Amygdala (tissue), 56 donors: Measurements from ENCODE around the gene PDE7B.
"Not testable (repeated sequence)": the region's sequence is repeated elsewhere in the genome, so short reads cannot be mapped to it uniquely, and the experiment has no call there.

ENCODE experiments used
- DNase-seq, 56 donors: peaks; one replicate each; lab custom pipeline; 2025; lab: John Stamatoyannopoulos, UW

Gene PDE7B

DNA sequence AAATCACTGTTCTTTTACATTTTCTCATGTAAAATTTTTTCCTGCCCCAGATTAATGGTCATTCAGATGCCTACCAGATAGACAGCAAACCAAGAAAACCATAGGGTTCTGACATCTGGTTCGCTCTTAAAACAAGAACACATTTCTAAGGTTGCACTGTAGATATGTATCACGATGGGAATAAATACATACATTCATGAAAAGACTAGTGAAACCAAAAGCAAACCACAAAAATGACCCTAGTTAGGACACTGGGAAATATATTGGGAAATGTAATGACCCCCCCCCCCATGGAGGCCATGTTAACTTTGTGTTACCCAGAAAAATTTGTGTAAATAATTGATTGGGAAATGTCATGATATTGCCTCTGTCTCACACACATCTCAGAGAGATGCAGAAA is 361.1 kb downstream of the PDE7B start:
- DNase-seq, result no peak

DNA sequence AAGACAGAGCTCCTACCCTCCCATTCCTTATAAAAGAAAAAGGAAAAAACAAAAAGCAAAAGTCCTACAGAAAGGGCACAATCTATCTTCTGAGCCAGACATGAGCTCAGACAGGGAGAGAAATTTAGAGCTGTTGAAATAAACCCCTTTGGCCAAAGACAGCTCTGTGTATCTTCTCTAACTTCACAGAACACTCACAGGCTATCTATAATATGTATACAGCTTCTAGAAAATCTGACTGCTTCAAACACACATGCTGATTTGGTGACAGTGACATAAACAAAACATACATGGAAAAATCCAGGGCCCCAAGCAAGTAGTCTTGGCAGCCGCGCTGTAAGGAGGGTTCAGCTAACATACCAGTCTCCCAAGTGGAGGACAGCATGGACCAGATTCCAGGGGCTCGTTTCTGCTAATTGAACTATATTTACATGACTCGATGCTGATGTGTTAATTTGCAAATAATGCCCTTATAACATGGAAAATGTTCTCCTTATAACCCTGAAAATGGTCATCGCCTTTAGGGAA is 361.6 kb downstream of the PDE7B start:
- DNase-seq, result no peak

DNA sequence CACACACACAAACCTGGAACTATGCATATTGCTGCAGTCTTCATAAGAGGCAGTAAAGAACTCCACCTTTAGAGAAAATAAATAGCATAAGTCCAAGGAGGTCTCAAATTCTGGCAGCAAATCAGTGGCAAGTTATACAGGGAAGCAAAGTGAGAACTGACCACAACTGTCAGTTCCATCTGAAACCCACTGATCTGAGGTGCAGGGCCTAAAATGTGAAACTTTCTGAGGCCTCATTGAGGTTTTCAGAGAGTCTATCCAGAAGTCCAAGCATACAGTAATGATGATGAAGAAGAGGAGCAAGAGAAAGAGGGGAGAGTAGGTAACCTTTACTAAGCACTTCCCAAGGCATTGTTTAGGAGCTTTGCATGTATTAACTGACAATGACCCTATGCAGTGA is 362.4 kb downstream of the PDE7B start:
- DNase-seq, result no peak

DNA sequence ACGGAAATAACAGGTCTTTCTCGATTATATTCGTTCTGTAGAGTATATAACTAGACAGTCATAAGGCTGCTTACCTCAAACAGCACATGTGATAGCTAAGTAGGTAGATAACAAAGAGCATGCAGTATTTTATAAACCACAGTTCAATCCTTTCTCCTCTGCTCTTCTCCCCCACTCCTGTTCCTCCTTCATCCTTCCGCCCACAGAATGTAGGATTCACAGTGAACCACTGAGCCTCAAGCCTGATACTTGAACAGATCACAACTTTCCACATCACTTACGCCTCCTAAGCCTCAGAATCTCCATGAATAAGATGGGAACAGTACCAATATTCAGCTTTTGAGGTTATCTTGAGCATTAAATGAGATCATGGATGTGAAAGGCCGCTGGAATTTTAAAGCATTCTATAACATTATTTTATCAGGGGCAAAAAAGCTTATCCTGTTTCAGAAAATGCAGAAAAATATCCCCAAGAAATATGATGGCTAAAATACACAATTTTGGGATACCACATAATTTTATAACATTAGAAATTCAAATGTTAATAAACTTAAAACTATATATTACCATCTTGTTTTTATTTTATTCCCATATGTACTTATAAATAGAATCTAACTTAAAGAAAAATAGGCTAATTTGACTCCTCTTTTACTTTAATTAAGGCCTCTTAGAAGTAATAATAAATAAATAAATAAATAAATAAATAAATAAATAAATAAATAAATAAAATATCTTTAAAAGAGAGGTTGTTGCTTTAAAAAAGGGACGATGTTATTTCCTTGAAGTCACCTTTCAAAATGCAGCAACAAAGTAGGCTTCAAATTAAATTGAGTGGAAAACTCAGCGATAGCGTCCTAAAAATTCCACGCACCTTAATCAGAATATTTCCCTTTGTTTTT is 365.3 kb downstream of the PDE7B start:
- no peak for DNase-seq

DNA sequence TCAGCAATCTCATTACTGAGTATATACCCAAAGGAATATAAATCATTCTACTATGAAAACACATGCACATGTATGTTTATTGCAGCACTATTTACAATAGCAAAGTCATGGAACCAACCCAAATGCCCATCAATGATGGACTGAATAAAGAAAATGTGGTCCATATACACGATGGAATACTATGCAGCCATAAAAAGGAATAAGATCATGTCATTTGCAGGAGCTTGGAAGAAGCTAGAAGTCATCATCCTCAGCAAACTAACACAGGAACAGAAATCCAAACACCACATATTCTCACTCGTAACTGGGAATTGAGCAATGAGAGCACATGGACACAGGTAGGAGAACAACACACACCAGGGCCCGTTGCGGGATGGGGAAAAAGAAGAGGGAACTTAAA is 373.5 kb downstream of the PDE7B start:
- not testable (repeated sequence) for DNase-seq

DNA sequence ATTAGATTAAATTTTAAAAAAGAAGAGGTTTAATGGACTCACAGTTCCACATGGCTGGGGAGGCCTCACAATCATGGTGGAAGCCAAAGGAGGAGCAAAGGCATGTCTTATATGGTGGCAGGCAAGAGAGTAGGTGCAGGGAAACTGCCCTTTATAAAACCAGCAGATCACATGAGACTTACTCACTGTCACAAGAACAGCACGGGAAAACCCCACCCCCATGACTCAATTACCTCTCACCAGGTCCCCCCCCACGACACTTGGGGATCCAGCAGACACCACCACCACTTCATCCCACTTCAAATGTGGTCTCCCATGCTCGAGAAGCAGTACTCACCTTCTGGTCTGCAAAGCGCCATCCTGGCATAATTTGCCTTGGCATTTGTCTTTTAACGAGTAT is 374.0 kb downstream of the PDE7B start:
- no peak for DNase-seq

DNA sequence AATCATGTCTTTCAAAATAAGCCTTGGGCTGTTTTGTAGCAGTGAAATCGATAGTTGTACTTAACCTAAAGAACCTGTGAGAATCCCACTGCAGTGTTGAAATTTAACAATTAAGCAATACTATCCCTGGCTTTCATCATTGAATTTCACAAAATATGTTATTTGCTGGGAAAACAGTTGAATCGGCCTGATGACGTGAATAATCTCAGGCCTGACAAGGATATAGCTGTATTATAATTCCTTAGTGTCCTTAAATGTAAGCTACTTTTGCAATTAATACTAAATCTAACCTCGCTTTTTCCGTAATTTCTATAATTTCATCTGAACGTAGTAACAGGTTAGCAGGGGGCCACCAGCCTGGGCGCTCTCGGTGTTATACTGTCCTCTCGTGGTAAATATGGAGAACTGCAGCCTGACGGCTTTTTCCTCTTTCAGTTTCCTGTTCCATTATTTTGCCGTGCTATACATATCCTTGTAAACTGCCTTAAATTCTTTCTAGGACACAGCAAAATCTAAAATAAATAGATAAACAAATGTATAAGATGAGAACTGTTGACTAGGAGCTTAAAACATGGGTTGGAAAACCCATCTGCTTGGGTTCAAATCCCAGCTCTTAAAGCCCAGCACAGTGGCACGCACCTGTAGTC is 374.6 kb downstream of the PDE7B start:
- peak in 31 of 56 donors; percentile 1 to 65 (median 15) for DNase-seq

DNA sequence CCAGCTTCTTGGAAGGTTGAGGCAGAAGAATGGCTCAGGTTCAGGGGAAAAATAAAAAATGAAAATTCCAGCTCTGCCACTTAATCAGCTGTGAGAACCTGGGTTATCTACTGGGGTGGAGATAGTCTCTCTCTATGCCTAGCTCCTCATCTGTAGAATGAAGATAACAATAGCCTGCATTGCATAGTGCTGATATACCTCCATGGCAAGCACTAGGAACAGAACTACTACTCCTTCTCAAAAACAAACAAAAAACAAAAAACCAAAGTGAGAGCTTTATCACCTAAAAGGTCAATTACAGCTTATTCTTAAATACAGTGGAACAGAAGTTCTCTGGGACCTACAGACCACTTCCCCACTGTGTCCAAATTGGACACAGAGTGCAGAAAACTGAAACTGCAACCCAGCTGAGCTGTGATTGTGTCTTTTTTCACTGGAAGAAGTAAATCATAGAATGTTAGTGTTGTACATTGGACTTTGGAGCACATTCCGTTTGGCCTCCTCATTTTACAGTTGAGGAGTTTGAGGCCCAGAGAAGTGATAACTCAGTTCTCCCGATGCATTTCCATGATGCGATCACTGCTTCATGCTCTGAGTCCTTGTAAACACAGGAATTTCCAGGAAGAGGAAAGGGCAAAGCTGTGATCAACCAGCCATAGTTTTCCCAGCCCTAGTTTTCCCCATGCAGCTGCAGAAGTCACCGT is 375.3 kb downstream of the PDE7B start:
- no peak for DNase-seq

DNA sequence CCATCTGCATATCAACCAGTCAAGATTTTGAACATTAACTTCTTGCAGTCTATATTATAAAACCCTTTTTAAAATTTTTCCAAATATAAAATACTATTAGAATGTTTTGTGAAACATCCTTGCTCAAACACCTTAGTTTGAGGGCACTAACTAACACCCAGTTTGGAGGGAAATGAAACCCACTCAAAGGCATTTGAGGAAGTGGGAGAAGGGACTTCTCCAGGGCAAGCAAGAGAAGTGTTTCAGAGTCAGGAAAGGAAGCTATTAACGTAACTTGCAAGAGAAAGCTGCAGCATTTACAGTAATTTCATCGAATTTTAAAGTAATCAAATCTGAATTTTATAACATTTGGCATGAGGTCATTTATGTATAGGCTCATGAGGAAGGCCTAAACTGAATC is 377.3 kb downstream of the PDE7B start:
- DNase-seq, result no peak

DNA sequence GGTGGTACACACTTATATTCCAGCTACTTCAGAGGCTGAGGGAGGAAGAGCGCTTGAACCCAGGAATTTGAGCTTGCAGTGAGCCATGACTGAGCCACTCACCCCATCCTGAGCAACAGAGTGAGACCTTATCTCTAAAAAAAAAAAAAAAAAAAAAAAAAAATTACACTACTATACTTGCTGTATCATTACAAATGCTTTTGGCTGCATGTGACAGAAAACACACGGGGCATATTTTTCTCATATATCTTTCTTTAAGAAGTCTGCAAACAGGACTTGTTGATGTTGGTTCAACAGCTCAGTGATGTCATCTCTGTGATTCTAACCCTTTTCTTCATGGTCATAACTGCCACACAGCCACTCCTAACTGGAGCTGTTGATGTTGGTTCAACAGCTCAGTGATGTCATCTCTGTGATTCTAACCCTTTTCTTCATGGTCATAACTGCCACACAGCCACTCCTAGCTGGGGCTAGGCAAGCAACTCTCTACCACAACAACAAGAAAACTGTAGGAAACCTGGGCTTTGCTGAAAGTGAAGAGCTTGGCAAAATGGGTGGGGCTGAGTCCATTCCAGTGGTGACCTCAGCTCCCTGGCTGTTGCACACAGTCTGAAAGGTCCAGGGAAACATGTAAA is 378.8 kb downstream of the PDE7B start:
- no peak for DNase-seq

DNA sequence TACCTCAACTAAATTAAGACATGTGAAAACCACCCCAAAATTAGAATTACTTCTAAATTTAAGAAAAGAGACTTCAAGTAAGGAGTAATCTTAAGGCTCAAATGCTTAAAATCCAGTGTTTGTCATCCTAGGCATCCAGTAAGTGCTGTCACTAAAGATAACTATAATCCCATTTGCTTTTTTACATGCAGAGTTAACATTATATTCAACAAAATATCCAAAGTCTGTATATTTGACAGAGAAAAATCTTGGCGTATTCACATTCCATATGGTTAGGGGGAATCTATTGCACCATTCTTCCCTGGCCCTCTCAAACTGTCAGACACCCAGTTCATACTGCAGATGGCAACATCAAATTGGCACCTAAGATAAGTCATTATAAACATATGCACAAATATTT is 381.2 kb downstream of the PDE7B start:
- no peak for DNase-seq

DNA sequence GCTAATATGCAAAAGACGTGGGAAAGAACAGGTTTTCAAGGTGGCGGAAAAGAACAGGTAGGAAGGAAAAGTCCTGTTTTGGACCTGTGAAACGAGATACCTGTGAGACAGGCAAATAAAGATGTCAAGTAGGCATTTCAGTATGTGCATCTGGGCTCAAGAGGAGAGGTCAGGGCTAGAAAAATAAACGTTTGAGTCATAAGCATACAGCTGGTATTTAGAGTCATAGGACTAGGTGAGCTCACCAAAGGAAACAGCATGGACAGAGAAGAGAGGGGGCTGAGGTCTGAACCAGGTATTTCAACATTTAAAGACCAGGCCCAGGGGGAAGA is 383.7 kb downstream of the PDE7B start:
- no peak for DNase-seq

DNA sequence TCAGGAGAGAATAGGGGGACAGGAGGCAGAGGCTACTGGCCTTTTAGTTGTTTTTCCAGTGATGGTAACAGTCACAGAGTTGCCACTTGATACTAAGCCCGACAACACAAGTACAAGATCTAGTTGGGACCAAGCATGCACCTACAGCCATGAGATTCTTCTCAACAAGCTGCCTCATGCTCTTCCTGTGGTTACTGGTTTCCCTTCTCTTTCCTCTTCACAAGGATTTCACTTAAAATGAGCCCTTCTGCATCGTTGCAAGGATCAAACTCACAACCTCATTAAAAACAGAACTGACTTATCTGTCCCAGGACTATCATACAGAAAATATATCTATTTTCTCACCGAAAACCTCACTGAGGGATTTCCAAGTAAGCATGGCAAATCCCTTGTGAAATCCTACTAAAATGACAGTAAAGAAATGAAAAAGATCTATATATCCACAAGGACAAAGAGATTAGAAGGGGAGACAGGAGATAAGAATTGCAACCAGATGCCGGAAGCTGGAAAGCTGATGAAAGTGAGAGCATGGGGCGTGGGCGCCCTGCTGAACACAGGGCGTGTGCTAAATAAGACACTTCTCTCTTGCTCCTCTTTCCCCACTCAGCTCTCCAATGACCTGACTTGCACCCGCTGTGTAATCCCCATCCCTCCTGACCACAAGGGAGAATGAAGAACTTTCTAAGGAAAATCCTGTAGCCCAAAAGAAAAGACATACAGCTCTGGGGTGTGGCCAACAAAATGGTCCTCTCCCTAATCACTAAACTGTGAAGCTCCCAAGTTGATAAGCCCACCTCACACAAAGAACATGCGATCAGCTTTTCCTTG is 385.2 kb downstream of the PDE7B start:
- DNase-seq, result no peak

DNA sequence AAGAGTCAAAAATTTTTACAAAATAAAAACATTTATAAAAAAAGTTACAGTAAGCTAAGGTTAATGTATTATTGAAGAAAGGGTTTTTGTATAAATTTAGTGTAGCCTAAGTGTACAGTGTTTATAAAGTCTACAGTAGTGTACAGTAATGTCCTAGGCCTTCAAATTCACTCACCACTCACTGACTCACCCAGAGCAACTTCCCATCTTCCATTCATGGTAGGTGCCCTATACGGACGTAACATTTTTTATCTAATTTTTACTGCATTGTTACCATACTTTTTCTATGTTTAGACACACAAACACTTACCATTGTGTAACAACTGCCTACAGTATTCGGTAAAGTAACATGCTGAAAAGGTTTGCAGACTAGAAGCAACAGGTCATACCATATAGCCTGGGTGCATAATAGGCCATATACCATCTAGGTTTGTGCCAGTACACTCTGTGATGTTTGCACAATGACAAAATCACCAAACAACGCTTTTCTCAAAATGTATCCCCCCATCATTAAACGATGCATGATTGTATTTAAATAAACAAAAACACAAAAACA is 392.6 kb downstream of the PDE7B start:
- no peak for DNase-seq
